ENCODE measurements around the gene MARCHF10. TPM values are rescaled to one million over a fixed set of nuclear protein-coding genes. Genes with fewer than 3 reads are reported as not detected.

MARCHF10 gene
- total and polyA plus RNA-seq, 9 of the 15 experiments (the other 6 are each of a cell fraction or from before 2014, with no cell fraction given) = not detected

DNA sequence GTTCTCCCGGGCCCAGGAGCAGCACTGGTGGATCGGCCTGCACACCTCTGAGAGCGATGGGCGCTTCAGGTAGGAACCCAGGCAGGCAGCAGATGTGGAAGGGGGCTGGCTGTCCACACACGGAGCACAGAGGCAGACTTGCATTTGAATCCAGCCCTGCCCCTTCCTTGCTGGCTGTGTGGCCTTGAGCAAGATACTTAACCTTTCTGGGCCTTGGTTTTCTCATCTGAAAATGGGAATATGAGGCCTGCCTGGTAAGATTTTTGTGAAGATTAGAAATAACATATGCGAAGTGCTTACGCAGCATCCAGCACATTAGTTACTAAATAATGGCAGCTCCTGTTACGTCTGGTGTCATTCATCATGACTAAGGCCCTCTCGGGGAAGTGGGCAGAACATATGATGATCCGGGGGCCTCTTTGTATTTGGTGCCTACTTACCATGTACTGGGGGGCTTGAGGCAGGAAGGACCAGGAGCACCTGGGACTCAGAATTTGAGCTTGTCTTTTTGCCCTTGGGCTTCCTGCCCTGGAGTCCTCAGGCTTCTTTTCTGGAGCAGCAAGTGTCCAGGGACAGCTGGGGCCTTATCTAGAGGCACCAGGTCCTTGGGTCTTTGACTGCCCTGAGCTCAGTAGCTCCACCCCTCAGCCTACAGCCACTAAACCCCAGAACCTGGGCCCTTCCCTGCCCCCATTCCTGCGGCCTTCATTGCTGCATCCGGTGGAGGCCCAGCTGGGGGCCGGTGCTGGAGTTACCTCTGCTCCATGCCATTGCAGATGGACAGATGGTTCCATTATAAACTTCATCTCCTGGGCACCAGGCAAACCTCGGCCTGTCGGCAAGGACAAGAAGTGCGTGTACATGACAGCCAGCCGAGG, 126.8 kb downstream of the MARCHF10 start (continued):
- TF ChIP-seq, protein P1, sequence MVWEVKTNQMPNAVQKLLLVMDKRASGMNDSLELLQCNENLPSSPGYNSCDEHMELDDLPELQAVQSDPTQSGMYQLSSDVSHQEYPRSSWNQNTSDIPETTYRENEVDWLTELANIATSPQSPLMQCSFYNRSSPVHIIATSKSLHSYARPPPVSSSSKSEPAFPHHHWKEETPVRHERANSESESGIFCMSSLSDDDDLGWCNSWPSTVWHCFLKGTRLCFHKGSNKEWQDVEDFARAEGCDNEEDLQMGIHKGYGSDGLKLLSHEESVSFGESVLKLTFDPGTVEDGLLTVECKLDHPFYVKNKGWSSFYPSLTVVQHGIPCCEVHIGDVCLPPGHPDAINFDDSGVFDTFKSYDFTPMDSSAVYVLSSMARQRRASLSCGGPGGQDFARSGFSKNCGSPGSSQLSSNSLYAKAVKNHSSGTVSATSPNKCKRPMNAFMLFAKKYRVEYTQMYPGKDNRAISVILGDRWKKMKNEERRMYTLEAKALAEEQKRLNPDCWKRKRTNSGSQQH (CRISPR knock-in tag; IDR thresholded peaks at IDR 0.05) = no peak
- TF ChIP-seq ATF7 (IDR thresholded peaks at IDR 0.05) (peak; percentile 76), ZFP1 (CRISPR knock-in tag; IDR thresholded peaks at IDR 0.05) (no peak), IRF2 (CRISPR knock-in tag; IDR thresholded peaks at IDR 0.05) (no peak), SAFB (IDR thresholded peaks at IDR 0.05; ENCODE audit: borderline replicate concordance, low read depth, low read length) (no peak), CREB1 (IDR thresholded peaks at IDR 0.05) (peak; percentile 3; the same call in 1 of the 2 replicates), CREB1 (CRISPR knock-in tag; IDR thresholded peaks at IDR 0.05) (peak; percentile 32; the same call in 1 of the 2 replicates), ARHGAP35 (IDR thresholded peaks at IDR 0.05; ENCODE audit: partially characterized antibody) (no peak), SETDB1 (IDR thresholded peaks at IDR 0.05; ENCODE audit: low read length) (no peak), POLR2A (conservative IDR thresholded peaks at IDR 0.05) (peak; percentile 81), ETV1 (tag; conservative IDR thresholded peaks at IDR 0.05; ENCODE audit: low read depth) (peak; percentile 99), NRF1 (conservative IDR thresholded peaks at IDR 0.05 in 1 of 2, IDR thresholded peaks at IDR 0.05 in 1 of 2) (peak; percentile 39 to 55; a peak in 3 of 4 replicates), MYC (IDR thresholded peaks at IDR 0.05; ENCODE audit: low read depth, low read length) (0 out of 2 replicates have a peak, but pooled peaks have one; percentile 12), MYC (CRISPR knock-in tag; IDR thresholded peaks at IDR 0.05; ENCODE audit: borderline replicate concordance, low read depth) (no peak), TEAD4 (IDR thresholded peaks at IDR 0.05; ENCODE audit: low read length) (peak; percentile 87), TEAD4 (CRISPR knock-in tag; IDR thresholded peaks at IDR 0.05; ENCODE audit: borderline replicate concordance) (no peak), ZNF347 (CRISPR knock-in tag; IDR thresholded peaks at IDR 0.05; ENCODE audit: low read depth) (no peak)
- TF ChIP-seq, protein P2, sequence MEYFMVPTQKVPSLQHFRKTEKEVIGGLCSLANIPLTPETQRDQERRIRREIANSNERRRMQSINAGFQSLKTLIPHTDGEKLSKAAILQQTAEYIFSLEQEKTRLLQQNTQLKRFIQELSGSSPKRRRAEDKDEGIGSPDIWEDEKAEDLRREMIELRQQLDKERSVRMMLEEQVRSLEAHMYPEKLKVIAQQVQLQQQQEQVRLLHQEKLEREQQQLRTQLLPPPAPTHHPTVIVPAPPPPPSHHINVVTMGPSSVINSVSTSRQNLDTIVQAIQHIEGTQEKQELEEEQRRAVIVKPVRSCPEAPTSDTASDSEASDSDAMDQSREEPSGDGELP (CRISPR knock-in tag; IDR thresholded peaks at IDR 0.05; ENCODE audit: borderline replicate concordance) = peak; percentile 99
- TF ChIP-seq, protein P3, sequence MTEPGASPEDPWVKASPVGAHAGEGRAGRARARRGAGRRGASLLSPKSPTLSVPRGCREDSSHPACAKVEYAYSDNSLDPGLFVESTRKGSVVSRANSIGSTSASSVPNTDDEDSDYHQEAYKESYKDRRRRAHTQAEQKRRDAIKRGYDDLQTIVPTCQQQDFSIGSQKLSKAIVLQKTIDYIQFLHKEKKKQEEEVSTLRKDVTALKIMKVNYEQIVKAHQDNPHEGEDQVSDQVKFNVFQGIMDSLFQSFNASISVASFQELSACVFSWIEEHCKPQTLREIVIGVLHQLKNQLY (CRISPR knock-in tag; conservative IDR thresholded peaks at IDR 0.05) = no peak
- TF ChIP-seq, protein P4, sequence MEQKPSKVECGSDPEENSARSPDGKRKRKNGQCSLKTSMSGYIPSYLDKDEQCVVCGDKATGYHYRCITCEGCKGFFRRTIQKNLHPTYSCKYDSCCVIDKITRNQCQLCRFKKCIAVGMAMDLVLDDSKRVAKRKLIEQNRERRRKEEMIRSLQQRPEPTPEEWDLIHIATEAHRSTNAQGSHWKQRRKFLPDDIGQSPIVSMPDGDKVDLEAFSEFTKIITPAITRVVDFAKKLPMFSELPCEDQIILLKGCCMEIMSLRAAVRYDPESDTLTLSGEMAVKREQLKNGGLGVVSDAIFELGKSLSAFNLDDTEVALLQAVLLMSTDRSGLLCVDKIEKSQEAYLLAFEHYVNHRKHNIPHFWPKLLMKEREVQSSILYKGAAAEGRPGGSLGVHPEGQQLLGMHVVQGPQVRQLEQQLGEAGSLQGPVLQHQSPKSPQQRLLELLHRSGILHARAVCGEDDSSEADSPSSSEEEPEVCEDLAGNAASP (IDR thresholded peaks at IDR 0.05) = no peak
- TF ChIP-seq, protein P5, sequence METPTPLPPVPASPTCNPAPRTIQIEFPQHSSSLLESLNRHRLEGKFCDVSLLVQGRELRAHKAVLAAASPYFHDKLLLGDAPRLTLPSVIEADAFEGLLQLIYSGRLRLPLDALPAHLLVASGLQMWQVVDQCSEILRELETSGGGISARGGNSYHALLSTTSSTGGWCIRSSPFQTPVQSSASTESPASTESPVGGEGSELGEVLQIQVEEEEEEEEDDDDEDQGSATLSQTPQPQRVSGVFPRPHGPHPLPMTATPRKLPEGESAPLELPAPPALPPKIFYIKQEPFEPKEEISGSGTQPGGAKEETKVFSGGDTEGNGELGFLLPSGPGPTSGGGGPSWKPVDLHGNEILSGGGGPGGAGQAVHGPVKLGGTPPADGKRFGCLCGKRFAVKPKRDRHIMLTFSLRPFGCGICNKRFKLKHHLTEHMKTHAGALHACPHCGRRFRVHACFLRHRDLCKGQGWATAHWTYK (CRISPR knock-in tag; IDR thresholded peaks at IDR 0.05) = 0 out of 2 replicates have a peak, but pooled peaks have one; percentile 40

All from K562 (cell line).